ENCODE measurements around the gene ZNG1A. TPM values are rescaled to one million over a fixed set of nuclear protein-coding genes. Genes with fewer than 3 reads are reported as not detected.
"Not testable (repeated sequence)": the region's sequence is repeated elsewhere in the genome, so short reads cannot be mapped to it uniquely, and the experiment has no call there.

The ZNG1A gene
- total RNA-seq, 1 donor from 2014 or later = 46.7 TPM

- H3K27me3 Mint-ChIP-seq (ENCODE audit: unreplicated experiment); H3K27ac Mint-ChIP-seq (ENCODE audit: unreplicated experiment); H3K4me1 Mint-ChIP-seq (ENCODE audit: unreplicated experiment); H3K36me3 Mint-ChIP-seq (ENCODE audit: low read depth, unreplicated experiment); H3K4me3 Mint-ChIP-seq (ENCODE audit: unreplicated experiment); H3K9me3 Mint-ChIP-seq (ENCODE audit: unreplicated experiment); DNase-seq (ENCODE audit: low spot score): not testable (repeated sequence)
Observed at GRCh38 chr9:151173-151572, 27.7 kb downstream of the ZNG1A start.

- not testable (repeated sequence) for H3K9me3 Mint-ChIP-seq (ENCODE audit: unreplicated experiment); H3K36me3 Mint-ChIP-seq (ENCODE audit: low read depth, unreplicated experiment); H3K4me1 Mint-ChIP-seq (ENCODE audit: unreplicated experiment); H3K27ac Mint-ChIP-seq (ENCODE audit: unreplicated experiment); H3K4me3 Mint-ChIP-seq (ENCODE audit: unreplicated experiment); H3K27me3 Mint-ChIP-seq (ENCODE audit: unreplicated experiment); DNase-seq (ENCODE audit: low spot score)
Observed at GRCh38 chr9:139880-140279, 39.0 kb downstream of the ZNG1A start.

GRCh38 chr9:117995-118467, 60.8 kb downstream of the ZNG1A start, which contains the start of gene FOXD4:
Gene FOXD4, minus strand, starts transcription at chr9:118417. Its CDS starts 298 bp downstream, at chr9:118119.
- not testable (repeated sequence) for H3K36me3 Mint-ChIP-seq (ENCODE audit: low read depth, unreplicated experiment); DNase-seq (ENCODE audit: low spot score); H3K27ac Mint-ChIP-seq (ENCODE audit: unreplicated experiment); H3K9me3 Mint-ChIP-seq (ENCODE audit: unreplicated experiment)
- Mint-ChIP-seq H3K27me3 (ENCODE audit: unreplicated experiment) (peaks cover 13% of the 10 kb centered on the region), H3K4me3 (ENCODE audit: unreplicated experiment) (peak within 1 kb of the TSS; percentile 71), H3K4me1 (ENCODE audit: unreplicated experiment) (peaks cover 13% of the 10 kb centered on the region)

GRCh38 chr9:117144-117994, 61.5 kb downstream of the ZNG1A start:
- peak; percentile 42 for DNase-seq (ENCODE audit: low spot score)
- not testable (repeated sequence) for H3K9me3 Mint-ChIP-seq (ENCODE audit: unreplicated experiment); H3K27ac Mint-ChIP-seq (ENCODE audit: unreplicated experiment); H3K4me3 Mint-ChIP-seq (ENCODE audit: unreplicated experiment)
- Mint-ChIP-seq H3K36me3 (ENCODE audit: low read depth, unreplicated experiment) (peaks cover 13% of the 10 kb centered on the region), H3K4me1 (ENCODE audit: unreplicated experiment) (peaks cover 13% of the 10 kb centered on the region), H3K27me3 (ENCODE audit: unreplicated experiment) (peaks cover 16% of the 10 kb centered on the region)

GRCh38 chr9:116239-117077, 62.4 kb downstream of the ZNG1A start:
- not testable (repeated sequence) for H3K4me3 Mint-ChIP-seq (ENCODE audit: unreplicated experiment); H3K27ac Mint-ChIP-seq (ENCODE audit: unreplicated experiment); H3K9me3 Mint-ChIP-seq (ENCODE audit: unreplicated experiment)
- peaks cover 13% of the 10 kb centered on the region for H3K36me3 Mint-ChIP-seq (ENCODE audit: low read depth, unreplicated experiment)
- DNase-seq (ENCODE audit: low spot score) = peak; percentile 7
- peaks cover 13% of the 10 kb centered on the region for H3K4me1 Mint-ChIP-seq (ENCODE audit: unreplicated experiment)
- peaks cover 16% of the 10 kb centered on the region for H3K27me3 Mint-ChIP-seq (ENCODE audit: unreplicated experiment)

- H3K36me3 Mint-ChIP-seq (ENCODE audit: low read depth, unreplicated experiment); H3K27ac Mint-ChIP-seq (ENCODE audit: unreplicated experiment); DNase-seq (ENCODE audit: low spot score); H3K4me3 Mint-ChIP-seq (ENCODE audit: unreplicated experiment); H3K9me3 Mint-ChIP-seq (ENCODE audit: unreplicated experiment): not testable (repeated sequence)
- peaks cover 16% of the 10 kb centered on the region for H3K27me3 Mint-ChIP-seq (ENCODE audit: unreplicated experiment)
- peaks cover 13% of the 10 kb centered on the region for H3K4me1 Mint-ChIP-seq (ENCODE audit: unreplicated experiment)
Observed at GRCh38 chr9:115118-115451, 63.8 kb downstream of the ZNG1A start.

- Mint-ChIP-seq H3K4me1 (ENCODE audit: unreplicated experiment) (peaks cover 13% of the 10 kb centered on the region), H3K27me3 (ENCODE audit: unreplicated experiment) (peaks cover 16% of the 10 kb centered on the region)
- H3K36me3 Mint-ChIP-seq (ENCODE audit: low read depth, unreplicated experiment); H3K9me3 Mint-ChIP-seq (ENCODE audit: unreplicated experiment); H3K4me3 Mint-ChIP-seq (ENCODE audit: unreplicated experiment); H3K27ac Mint-ChIP-seq (ENCODE audit: unreplicated experiment): not testable (repeated sequence)
- DNase-seq (ENCODE audit: low spot score) = peak; percentile 14
Observed at GRCh38 chr9:114267-115117, 64.4 kb downstream of the ZNG1A start.

- H3K4me3 Mint-ChIP-seq (ENCODE audit: unreplicated experiment); H3K9me3 Mint-ChIP-seq (ENCODE audit: unreplicated experiment); H3K36me3 Mint-ChIP-seq (ENCODE audit: low read depth, unreplicated experiment); H3K27ac Mint-ChIP-seq (ENCODE audit: unreplicated experiment): not testable (repeated sequence)
- Mint-ChIP-seq H3K4me1 (ENCODE audit: unreplicated experiment) (peaks cover 13% of the 10 kb centered on the region), H3K27me3 (ENCODE audit: unreplicated experiment) (peaks cover 17% of the 10 kb centered on the region)
- peak; percentile 39 for DNase-seq (ENCODE audit: low spot score)
Observed at GRCh38 chr9:113468-114266, 65.2 kb downstream of the ZNG1A start.

- H3K9me3 Mint-ChIP-seq (ENCODE audit: unreplicated experiment) = not testable (repeated sequence)
- peaks cover 17% of the 10 kb centered on the region for H3K27me3 Mint-ChIP-seq (ENCODE audit: unreplicated experiment)
Observed at GRCh38 chr9:112589-113467, 66.0 kb downstream of the ZNG1A start.

GRCh38 chr9:110672-111071, 68.2 kb downstream of the ZNG1A start:
- not testable (repeated sequence) for H3K27ac Mint-ChIP-seq (ENCODE audit: unreplicated experiment); H3K4me1 Mint-ChIP-seq (ENCODE audit: unreplicated experiment); H3K36me3 Mint-ChIP-seq (ENCODE audit: low read depth, unreplicated experiment); H3K9me3 Mint-ChIP-seq (ENCODE audit: unreplicated experiment); H3K4me3 Mint-ChIP-seq (ENCODE audit: unreplicated experiment); DNase-seq (ENCODE audit: low spot score)
- H3K27me3 Mint-ChIP-seq (ENCODE audit: unreplicated experiment) = peaks cover 11% of the 10 kb centered on the region

More at GRCh38 chr9:112589-113467, 66.0 kb downstream of the ZNG1A start:
- not testable (repeated sequence) for H3K36me3 Mint-ChIP-seq (ENCODE audit: low read depth, unreplicated experiment); H3K27ac Mint-ChIP-seq (ENCODE audit: unreplicated experiment); H3K4me3 Mint-ChIP-seq (ENCODE audit: unreplicated experiment); H3K4me1 Mint-ChIP-seq (ENCODE audit: unreplicated experiment)
- peak; percentile 18 for DNase-seq (ENCODE audit: low spot score)
